Fibroblast of villous mesenchyme (primary cell): Measurements from ENCODE around the gene SPDYE1. TPM values are rescaled to one million over a fixed set of nuclear protein-coding genes. Genes with fewer than 3 reads are reported as not detected.
A peak's percentile ranks its signal among the peaks of the same experiment; 100 is the strongest.
"Not testable (repeated sequence)": the region's sequence is repeated elsewhere in the genome, so short reads cannot be mapped to it uniquely, and the experiment has no call there.

Experiments used
- DNase-seq: peaks from one replicate; pipeline ENCODE4 v3.0.0-alpha.2; 2010; ENCODE audit warnings: low read depth
- H3K4me3 ChIP-seq: 2 replicates; pipeline ENCODE4 v1.5.1; 2011; ENCODE audit warnings: low read depth, mild to moderate bottlenecking, low read length
- CTCF ChIP-seq: IDR thresholded peaks from 2 replicates; pipeline ENCODE4 v1.5.1; 2012; ENCODE audit warnings: low read depth, mild to moderate bottlenecking, low read length; ENCODE audit not compliant: insufficient read depth
- total RNA-seq: library from RNA; depleted of rRNA; stranded (reverse); fragments of >200 nt; gene quantifications from 2 replicates; pipeline ENCODE4 v1.2.3, GENCODE V29; 2012

SPDYE1 gene
- total RNA-seq: not detected in 2 replicates

GRCh38 chr7:43997532-43997931 lies at the start of gene SPDYE1:
TSS of gene SPDYE1 (plus strand) at chr7:43997897. CDS start at chr7:43999950, 2,053 bp downstream.
- not testable (repeated sequence) for H3K4me3 ChIP-seq, DNase-seq

GRCh38 chr7:43952028-43952427 lies 45.7 kb upstream of the SPDYE1 start:
- no peak for TF ChIP-seq CTCF
- no peak overlapping the region for H3K4me3 ChIP-seq

GRCh38 chr7:43953071-43953470 lies 44.6 kb upstream of the SPDYE1 start:
- H3K4me3 ChIP-seq: no peak overlapping the region
- no peak for TF ChIP-seq CTCF
- no peak for DNase-seq

More at GRCh38 chr7:43952028-43952427, 45.7 kb upstream of the SPDYE1 start:
- no peak for DNase-seq

- peak; percentile 65 for TF ChIP-seq CTCF
- no peak overlapping the region for H3K4me3 ChIP-seq
- DNase-seq: peak; percentile 63
Observed at GRCh38 chr7:43954524-43955228, 43.0 kb upstream of the SPDYE1 start.

- DNase-seq: no peak
- H3K4me3 ChIP-seq: no peak overlapping the region
- no peak for TF ChIP-seq CTCF
Observed at GRCh38 chr7:43956027-43956426, 41.7 kb upstream of the SPDYE1 start.

GRCh38 chr7:43960933-43961332 lies 36.8 kb upstream of the SPDYE1 start:
- no peak for TF ChIP-seq CTCF

GRCh38 chr7:43966392-43966791 lies 31.3 kb upstream of the SPDYE1 start:
- DNase-seq, H3K4me3 ChIP-seq: not testable (repeated sequence)

More at GRCh38 chr7:43960933-43961332, 36.8 kb upstream of the SPDYE1 start:
- no peak overlapping the region for H3K4me3 ChIP-seq
- DNase-seq: no peak

GRCh38 chr7:43968172-43969040 lies 29.3 kb upstream of the SPDYE1 start:
- not testable (repeated sequence) for DNase-seq, H3K4me3 ChIP-seq

GRCh38 chr7:43969586-43969985 lies 28.1 kb upstream of the SPDYE1 start:
- not testable (repeated sequence) for H3K4me3 ChIP-seq, DNase-seq

GRCh38 chr7:43970698-43971097 lies 27.0 kb upstream of the SPDYE1 start:
- not testable (repeated sequence) for DNase-seq

GRCh38 chr7:43974033-43974573 lies 23.6 kb upstream of the SPDYE1 start:
- H3K4me3 ChIP-seq, DNase-seq: not testable (repeated sequence)

More at GRCh38 chr7:43970698-43971097, 27.0 kb upstream of the SPDYE1 start:
- H3K4me3 ChIP-seq: not testable (repeated sequence)
